ENCODE data around the gene RBPJL. TPM values are rescaled to one million over a fixed set of nuclear protein-coding genes. Genes with fewer than 3 reads are reported as not detected.

The RBPJL gene
- total and polyA plus RNA-seq, 2 of the 8 experiments (the other 6 are each of a cell fraction or from before 2014, with no cell fraction given), result 0.67 to 1.3 TPM

DNA sequence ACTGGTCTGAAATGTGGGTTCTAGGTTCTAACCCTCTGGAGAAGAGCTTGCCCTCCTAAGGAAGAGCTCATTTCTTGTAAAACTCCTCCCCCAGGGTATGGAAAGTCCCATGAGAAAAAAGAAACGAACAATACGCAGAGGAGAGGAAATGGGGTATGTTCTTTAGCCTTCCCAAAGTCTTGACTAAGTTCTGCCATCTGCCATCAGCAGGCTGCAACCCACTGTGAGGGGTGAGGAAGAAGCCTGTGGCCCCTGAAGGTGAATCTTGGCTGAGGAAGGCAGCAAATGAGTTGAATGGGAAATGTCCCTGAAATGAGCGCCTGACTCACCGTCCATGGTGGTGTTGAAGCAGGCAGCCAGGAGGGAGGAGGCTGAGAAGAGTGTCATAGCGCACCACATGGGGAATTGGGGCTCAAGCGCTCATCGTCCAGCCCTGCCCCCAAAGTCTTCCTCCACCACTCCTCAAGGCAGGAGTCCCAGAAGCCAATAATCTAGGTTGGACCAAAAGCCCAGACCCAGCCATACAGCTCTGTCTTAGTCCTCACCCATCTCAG is 11.8 kb downstream of the RBPJL start (continued):
- TF ChIP-seq, protein P1, sequence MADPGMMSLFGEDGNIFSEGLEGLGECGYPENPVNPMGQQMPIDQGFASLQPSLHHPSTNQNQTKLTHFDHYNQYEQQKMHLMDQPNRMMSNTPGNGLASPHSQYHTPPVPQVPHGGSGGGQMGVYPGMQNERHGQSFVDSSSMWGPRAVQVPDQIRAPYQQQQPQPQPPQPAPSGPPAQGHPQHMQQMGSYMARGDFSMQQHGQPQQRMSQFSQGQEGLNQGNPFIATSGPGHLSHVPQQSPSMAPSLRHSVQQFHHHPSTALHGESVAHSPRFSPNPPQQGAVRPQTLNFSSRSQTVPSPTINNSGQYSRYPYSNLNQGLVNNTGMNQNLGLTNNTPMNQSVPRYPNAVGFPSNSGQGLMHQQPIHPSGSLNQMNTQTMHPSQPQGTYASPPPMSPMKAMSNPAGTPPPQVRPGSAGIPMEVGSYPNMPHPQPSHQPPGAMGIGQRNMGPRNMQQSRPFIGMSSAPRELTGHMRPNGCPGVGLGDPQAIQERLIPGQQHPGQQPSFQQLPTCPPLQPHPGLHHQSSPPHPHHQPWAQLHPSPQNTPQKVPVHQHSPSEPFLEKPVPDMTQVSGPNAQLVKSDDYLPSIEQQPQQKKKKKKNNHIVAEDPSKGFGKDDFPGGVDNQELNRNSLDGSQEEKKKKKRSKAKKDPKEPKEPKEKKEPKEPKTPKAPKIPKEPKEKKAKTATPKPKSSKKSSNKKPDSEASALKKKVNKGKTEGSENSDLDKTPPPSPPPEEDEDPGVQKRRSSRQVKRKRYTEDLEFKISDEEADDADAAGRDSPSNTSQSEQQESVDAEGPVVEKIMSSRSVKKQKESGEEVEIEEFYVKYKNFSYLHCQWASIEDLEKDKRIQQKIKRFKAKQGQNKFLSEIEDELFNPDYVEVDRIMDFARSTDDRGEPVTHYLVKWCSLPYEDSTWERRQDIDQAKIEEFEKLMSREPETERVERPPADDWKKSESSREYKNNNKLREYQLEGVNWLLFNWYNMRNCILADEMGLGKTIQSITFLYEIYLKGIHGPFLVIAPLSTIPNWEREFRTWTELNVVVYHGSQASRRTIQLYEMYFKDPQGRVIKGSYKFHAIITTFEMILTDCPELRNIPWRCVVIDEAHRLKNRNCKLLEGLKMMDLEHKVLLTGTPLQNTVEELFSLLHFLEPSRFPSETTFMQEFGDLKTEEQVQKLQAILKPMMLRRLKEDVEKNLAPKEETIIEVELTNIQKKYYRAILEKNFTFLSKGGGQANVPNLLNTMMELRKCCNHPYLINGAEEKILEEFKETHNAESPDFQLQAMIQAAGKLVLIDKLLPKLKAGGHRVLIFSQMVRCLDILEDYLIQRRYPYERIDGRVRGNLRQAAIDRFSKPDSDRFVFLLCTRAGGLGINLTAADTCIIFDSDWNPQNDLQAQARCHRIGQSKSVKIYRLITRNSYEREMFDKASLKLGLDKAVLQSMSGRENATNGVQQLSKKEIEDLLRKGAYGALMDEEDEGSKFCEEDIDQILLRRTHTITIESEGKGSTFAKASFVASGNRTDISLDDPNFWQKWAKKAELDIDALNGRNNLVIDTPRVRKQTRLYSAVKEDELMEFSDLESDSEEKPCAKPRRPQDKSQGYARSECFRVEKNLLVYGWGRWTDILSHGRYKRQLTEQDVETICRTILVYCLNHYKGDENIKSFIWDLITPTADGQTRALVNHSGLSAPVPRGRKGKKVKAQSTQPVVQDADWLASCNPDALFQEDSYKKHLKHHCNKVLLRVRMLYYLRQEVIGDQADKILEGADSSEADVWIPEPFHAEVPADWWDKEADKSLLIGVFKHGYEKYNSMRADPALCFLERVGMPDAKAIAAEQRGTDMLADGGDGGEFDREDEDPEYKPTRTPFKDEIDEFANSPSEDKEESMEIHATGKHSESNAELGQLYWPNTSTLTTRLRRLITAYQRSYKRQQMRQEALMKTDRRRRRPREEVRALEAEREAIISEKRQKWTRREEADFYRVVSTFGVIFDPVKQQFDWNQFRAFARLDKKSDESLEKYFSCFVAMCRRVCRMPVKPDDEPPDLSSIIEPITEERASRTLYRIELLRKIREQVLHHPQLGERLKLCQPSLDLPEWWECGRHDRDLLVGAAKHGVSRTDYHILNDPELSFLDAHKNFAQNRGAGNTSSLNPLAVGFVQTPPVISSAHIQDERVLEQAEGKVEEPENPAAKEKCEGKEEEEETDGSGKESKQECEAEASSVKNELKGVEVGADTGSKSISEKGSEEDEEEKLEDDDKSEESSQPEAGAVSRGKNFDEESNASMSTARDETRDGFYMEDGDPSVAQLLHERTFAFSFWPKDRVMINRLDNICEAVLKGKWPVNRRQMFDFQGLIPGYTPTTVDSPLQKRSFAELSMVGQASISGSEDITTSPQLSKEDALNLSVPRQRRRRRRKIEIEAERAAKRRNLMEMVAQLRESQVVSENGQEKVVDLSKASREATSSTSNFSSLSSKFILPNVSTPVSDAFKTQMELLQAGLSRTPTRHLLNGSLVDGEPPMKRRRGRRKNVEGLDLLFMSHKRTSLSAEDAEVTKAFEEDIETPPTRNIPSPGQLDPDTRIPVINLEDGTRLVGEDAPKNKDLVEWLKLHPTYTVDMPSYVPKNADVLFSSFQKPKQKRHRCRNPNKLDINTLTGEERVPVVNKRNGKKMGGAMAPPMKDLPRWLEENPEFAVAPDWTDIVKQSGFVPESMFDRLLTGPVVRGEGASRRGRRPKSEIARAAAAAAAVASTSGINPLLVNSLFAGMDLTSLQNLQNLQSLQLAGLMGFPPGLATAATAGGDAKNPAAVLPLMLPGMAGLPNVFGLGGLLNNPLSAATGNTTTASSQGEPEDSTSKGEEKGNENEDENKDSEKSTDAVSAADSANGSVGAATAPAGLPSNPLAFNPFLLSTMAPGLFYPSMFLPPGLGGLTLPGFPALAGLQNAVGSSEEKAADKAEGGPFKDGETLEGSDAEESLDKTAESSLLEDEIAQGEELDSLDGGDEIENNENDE (IDR thresholded peaks at IDR 0.05; ENCODE audit: insufficient replicate concordance, low read length), result no peak
- no peak for TF ChIP-seq CBX8 (IDR thresholded peaks at IDR 0.05; ENCODE audit: borderline replicate concordance, low read depth, low read length)
- TF ChIP-seq CBX5 (IDR thresholded peaks at IDR 0.05; ENCODE audit: low read depth, low read length), result no peak
- no peak for TF ChIP-seq RNF2 (IDR thresholded peaks at IDR 0.05; ENCODE audit: borderline replicate concordance, low read depth, low read length, missing control alignments, poor library complexity, severe bottlenecking)
- no peak for TF ChIP-seq POU5F1 (IDR thresholded peaks at IDR 0.05; ENCODE audit: low read depth, low read length)
- no peak for TF ChIP-seq POLR2A (IDR thresholded peaks at IDR 0.05; ENCODE audit: control extremely low read depth in 1 of 2, low read depth in 2 of 2, low read length in 2 of 2)
- no peak for TF ChIP-seq TCF12 (IDR thresholded peaks at IDR 0.05; ENCODE audit: low read depth, low read length)
